Activated CD4-positive, CD25-positive, alpha-beta regulatory T cell treated with anti-CD3 and anti-CD28 coated beads, Interleukin-2, amount 50 U/mL, for 16 hours (primary cell): ENCODE data around the gene C20orf202.

Experiments
- DNase-seq: peaks from one replicate; pipeline ENCODE4 v3.0.0-alpha.2; 2020; ENCODE audit warnings: low read depth, low spot score

C20orf202 gene

DNA sequence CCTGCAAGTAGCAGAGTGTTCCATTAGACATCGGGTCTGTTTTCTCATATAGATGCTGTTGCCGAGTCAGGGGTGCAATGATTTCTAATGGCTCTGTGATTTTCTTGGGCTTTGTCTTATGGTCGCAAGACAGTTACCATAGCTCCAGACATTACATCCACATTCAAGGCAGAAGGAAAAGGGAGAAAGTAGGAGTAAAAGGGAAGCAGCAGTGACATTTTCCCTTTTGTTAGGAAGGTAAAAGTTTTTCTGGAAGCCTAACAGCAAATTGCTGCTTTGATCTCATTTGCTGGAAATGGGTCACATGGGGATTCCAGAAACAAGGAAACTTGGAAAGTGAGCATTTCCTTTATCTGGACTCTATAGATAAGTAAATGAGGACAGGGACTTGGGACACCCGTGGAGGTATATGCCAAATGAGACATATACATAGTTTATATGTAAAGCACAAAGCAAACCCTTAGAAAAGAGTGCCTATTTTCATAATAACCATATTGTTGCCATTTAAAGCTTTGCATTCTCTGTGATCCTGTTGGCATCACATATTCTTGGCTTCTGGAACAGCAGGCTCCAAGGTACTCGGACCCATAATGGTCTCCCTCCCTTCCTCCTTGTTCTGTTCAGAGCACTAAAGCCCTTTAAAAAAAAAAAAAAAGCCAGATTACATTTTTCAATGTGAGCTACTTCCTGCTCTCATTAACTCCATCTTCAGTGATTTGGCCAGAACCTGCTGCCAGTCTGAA, at the start of gene C20orf202:
Gene C20orf202, plus strand, starts transcription at position 693 of the 743 bp plus-strand sequence. CDS start 132 bp downstream, outside the sequence.
- DNase-seq, result no peak

- no peak for DNase-seq
Observed at GRCh38 chr20:1154226-1154625, 49.0 kb upstream of the C20orf202 start.

DNA sequence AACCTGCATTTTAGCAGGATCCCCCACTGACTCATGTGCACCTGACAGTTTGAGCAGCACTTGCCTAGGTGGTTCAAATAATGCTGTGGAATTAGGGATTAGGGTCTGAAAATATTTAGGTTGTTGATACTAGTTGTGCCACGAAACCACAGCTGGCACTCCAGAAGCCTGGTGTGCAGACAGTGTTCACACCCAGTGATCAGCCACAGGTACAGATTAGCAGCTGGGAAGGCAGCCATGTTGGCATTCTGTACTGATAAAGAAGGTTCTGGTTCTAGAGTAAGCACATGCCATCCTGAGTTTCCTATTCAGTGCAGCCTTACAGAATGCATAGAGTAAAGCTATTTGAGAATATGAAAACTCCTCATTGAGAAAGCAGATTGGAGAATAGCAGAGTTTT, 48.6 kb upstream of the C20orf202 start:
- no peak for DNase-seq

DNA sequence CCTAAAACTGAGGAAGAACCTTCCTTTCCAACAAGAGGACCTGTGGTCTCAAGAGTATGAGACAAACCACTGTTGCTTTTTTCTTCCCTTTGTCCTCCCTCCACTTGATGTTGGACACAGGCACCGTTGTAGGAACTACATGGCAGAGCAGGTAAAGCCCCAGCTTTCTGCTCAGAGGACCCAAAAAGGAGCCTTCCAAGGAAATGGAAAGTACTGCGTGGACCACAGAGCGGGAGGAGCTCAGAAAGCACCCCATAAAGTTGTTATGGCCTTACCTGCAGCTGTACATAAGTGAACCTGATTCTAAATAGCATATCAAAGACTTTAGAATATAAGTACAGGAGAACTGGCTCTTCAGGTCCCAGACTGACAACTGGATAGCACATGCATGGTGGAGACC, 47.9 kb upstream of the C20orf202 start:
- no peak for DNase-seq

DNA sequence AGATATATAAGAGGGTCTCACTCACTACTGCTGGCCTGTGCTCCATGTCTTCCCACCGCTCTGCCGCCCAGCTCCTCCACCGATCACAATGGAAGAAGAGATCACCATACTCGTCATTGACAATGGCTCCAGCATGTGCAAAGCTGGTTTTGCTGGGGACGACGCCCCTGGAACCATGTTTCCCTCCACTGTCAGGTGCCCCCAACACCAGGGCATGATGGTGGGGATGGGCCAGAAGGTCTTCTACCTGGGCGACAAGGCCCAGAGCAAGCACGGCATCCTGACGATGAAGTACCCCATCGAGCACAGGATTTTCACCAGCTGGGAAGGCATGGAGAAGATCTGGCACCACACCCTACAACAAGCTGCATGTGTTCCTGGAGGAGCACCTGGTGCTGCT, 42.8 kb upstream of the C20orf202 start:
- DNase-seq, result no peak

- no peak for DNase-seq
Observed at GRCh38 chr20:1160991-1161390, 42.3 kb upstream of the C20orf202 start.

DNA sequence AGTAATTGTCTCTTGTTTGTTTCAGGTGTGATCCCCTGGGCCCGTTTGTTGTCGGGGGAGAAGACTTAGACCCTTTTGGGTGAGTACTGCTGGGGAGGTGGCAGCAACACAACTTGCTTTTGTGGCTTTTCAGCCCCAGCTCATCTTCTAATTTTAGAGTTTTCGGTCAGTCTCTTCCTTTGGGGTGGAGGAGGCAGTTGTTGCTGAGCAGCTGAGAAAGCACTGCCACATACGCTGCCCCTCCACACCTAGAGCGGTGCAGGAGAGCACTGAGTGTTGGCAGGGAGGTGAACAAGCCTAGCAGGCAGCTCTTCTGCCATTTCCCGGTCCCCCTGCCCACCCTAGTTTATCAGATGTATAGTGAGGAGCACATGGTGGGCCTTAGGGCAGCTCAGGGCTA, 40.1 kb upstream of the C20orf202 start:
- no peak for DNase-seq

DNA sequence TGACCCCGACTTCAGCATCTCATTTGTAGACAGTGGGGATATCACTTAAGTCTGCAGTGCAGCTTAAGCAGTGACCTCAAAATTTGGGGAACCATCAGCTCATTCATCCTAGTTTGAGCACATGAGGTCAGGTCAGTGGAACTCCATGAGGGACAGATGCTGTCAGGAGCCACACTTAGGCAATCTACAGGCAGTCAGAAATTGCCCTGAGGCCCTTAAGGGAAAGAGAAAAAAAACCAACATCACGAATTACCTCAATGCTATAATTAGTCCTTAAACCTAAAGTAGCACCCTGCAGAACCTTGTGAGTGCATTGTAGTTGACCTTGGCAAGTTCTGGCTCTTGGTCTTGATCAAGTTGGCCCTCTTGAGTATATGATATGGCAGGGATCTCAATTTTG, 39.6 kb upstream of the C20orf202 start:
- no peak for DNase-seq

- DNase-seq, result no peak
Observed at GRCh38 chr20:1164871-1165270, 38.4 kb upstream of the C20orf202 start.

DNA sequence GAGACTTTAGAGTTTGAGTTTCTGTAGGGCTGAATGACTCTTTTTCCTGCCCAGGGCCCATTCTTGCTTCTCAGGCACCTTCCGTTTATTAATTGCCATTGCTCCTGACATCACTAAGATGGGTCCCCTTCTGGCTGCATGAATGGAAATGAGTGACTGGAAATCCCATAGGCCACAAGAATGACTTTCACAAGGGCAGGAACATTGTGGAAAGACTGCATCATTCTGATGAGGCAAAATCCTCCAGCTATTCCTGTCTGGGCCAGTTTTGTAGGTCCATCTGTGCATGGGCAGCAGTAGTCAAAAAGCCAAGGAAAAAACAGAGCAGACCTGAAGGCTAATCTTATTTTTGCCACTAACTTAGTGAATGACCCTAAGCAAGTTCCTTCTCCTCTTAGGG, 37.7 kb upstream of the C20orf202 start:
- no peak for DNase-seq

DNA sequence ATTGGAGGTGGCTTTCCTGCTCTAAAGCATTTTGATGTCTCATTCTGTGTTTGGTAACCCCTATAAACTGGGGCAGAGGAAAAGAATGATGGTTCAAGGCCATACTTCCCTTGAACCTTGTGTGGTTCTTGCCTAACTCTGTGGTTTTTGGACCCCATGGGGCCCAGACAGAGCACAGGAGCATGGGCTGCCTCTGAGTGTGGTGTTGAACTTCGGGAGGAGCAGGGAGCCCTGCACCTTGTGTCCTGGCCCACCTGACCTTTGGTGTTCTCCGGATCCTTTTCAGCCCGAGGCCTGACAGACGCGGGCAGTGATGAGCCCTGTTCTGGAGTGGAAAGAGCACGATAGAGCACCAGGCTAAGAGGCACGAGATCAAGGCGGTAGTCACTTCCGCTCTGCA, 37.3 kb upstream of the C20orf202 start:
- no peak for DNase-seq

DNA sequence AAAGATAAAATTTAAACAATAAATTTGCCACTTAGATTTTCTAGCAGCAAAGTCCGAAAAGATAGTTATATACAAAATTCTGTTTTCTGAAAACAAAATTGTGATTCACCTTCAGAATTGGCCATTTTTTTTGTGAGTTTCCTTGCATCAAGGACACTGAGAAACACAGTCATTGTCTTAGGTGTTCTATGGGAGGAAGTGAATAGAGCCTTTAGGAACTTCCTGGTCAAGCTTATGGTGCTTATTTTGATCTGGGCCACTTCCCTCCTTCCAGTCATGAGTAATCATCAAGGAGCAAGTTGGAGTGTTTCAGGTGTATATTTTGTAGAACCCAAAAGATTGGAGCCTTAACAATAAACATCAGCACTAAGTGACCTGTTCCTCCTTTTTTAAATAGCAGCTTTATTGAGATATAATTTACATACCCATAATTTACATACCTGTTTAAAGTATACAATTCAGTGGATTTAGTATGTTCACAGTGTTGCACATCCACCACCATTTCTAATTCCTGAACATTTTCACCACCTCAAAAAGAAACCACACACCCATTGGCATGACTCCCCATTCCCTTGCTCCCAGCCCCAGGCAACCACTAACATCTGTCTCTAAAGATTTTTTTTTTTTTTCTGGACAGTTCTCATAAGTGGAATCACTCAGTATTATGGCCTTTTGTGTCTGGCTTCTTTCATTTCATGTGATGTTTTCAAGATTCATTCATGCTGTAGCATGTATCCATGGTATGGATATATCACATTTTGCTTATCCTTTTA, 36.1 kb upstream of the C20orf202 start:
- DNase-seq, result no peak

DNA sequence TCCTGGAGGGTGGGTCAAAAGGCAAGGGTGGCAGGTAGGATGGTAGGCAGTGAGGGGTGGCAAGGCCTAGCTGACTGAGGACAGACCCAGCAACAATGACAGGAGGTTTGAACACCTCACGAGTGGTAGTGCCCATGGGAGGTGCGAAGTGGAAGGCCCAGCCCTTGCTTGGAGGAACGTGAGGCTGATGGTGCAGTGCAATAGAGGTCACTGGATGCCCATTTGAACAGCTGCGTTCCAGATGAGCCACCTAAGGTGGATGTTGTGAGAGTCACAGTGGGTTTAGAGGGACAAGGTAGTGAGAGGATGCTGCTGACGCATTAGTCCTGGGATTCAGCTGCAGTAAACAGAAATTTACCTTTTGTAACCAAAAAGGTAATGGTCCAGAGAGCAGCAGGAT, 34.0 kb upstream of the C20orf202 start:
- no peak for DNase-seq

DNA sequence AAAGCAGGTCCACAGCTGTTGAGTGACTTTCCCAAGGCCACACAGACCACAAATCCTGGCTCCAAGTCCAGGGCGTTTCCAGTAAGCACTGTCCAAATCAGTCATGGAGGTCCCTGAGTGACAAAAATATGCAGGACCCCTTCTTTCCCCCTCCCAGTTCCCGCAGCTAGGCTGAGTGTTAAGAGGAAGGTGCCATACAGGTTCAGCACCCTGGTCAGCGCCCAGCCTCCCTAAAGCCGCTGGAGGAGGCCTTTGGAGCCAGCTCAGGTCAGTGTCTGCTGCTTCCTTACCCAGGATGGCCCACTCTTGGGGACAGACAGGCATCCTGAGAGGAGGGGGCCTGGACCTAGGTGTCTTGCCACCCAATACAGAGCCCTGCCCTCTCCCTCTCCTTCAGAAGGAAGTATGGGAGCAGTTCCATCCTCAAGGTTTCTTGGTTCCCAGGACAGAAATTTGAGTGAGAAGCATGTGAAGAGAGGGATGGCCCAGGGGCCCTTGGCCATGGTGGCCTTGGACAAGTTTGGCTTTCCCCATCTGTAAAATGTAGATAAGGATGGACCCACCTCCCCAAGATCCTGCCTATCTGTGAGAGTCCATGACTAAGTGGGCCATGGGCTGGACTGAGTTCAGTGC, 31.7 kb upstream of the C20orf202 start:
- no peak for DNase-seq

GRCh38 chr20:1173698-1174097, 29.6 kb upstream of the C20orf202 start:
- no peak for DNase-seq

DNA sequence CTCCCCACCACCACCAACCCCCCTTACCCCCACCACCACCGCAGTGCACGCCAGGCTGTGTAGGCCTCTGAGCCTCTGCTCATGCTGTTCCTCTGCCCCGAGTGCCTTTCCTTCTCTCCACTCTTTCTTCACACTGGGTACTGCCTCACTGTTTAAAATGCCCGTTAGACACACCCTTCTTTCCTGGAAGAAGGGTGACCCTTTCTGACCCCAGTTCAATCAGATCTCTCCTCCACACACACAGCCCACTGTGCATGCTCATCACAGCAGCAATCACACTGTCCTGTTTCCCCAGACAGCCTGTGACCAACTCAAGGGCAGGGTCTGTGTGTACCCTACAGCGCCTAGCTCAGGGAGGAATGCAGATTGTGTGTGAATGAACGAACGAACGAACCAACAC, 28.5 kb upstream of the C20orf202 start:
- no peak for DNase-seq

DNA sequence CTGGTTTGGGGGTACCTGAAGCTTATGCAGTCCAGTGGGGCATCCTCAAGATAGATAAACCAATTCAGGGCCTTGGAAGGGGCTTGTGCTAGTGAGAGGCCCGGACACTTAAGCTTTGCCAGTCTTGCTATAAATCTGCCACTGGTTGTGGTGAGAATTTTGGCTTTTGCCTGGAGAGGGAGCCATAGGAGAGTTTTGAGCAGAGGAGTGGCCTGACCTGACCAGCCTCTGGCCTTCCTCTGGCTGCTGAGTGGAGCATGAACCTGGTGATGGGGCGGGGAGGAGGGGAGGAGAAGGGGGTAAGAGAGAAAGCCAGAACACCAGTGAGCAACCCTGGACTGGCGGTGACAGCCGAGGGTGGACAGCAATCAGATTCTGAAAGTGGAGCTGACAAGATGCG, 25.6 kb upstream of the C20orf202 start:
- DNase-seq, result no peak

GRCh38 chr20:1178103-1178502, 25.2 kb upstream of the C20orf202 start:
- no peak for DNase-seq

GRCh38 chr20:1178623-1179022, 24.6 kb upstream of the C20orf202 start:
- DNase-seq, result no peak

DNA sequence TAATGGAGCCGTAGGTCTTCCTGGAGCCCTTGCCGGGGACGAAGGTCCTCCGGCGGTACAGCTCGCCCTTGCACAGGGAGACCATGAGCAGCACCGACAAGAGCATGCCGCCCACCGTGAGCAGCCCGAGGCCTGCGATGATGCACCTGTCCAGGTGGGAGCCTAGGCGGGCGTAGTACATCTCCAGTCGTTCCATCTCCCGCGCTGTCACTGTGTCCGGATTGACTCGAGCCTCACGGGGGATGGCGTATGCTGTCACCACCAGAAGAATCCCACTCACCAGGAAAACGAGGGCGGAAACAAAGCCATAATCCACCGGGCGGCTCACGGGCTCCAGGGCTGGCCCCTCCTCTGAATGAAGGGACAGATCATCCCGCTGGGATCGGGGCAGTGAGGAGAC, 22.3 kb upstream of the C20orf202 start:
- no peak for DNase-seq

- DNase-seq, result no peak
Observed at GRCh38 chr20:1182106-1182505, 21.1 kb upstream of the C20orf202 start.

DNA sequence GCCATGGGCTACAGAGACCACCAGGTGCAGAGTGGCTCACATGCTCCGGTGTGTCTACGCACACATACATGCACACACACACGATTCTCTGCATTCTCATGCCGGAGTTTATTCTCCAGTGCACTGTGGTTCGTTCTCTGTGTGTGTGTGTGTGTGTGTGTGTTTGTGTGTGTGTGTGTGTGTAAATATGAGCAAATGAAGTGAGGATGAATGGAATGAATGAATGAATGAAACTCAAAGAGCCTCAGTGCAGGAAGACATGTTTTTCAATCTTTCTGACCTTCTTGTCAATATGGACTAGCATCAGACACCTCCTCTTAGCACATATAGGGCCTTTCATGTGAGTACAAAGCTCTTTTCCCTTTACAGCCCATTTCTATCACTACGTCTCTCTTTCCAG, 20.1 kb upstream of the C20orf202 start:
- DNase-seq, result no peak

DNA sequence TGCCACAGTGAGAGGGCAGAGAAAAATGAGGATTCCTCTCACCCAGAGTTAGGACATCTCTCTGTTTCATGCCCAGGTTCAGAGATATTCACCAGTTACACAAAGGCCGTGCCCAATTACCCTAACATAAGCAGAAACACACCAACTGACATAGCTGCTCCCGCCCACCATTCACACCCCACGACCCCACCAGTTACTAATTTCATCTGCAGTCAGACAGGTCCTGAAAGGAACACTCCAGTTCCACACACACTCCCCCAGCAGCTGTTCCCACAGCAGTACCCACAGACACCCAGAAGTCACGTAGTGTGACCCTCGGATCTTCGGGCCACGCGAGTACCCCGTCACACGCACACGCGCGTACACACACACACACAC, 19.0 kb upstream of the C20orf202 start:
- DNase-seq, result no peak
